Activated CD8-positive, alpha-beta T cell treated with anti-CD3 and anti-CD28 coated beads for 36 hours (primary cell): ENCODE data around the gene ACTR3C. TPM values are rescaled to one million over a fixed set of nuclear protein-coding genes. Genes with fewer than 3 reads are reported as not detected.

Experiments
- ATAC-seq: fragments of 200-7000 bp; cut with Tn5 transposase; one replicate; pipeline ENCODE4 v1.10.0; 2021; ENCODE audit warnings: mild to moderate bottlenecking, moderate library complexity
- CTCF ChIA-PET: fragments of 350-600 bp; sonication (Branson Sonifier 250); formaldehyde crosslinking; loops from one replicate; lab custom pipeline; 2021; ENCODE audit warnings: antibody characterized with exemption; lab: Charles Lee
- POLR2A ChIA-PET: fragments of 350-600 bp; sonication (Branson Sonifier 250); formaldehyde crosslinking; loops from one replicate; lab custom pipeline; 2021; ENCODE audit warnings: antibody characterized with exemption; lab: Charles Lee
- DNase-seq: peaks from one replicate; pipeline ENCODE4 v3.0.0-alpha.2; 2020
- H3K27ac Mint-ChIP-seq: one replicate; pipeline ENCODE4 v1.8.0; 2021; ENCODE audit warnings: mild to moderate bottlenecking, mixed read lengths
- H3K27me3 Mint-ChIP-seq: one replicate; pipeline ENCODE4 v1.8.0; 2021; ENCODE audit warnings: mixed read lengths
- H3K36me3 Mint-ChIP-seq: one replicate; pipeline ENCODE4 v1.8.0; 2021; ENCODE audit warnings: low read depth, mixed read lengths
- H3K4me1 Mint-ChIP-seq: one replicate; pipeline ENCODE4 v1.8.0; 2021; ENCODE audit warnings: low read depth, mixed read lengths
- H3K4me3 Mint-ChIP-seq: one replicate; pipeline ENCODE4 v1.8.0; 2021; ENCODE audit warnings: mild to moderate bottlenecking, moderate library complexity, mixed read lengths
- H3K9me3 Mint-ChIP-seq: one replicate; pipeline ENCODE4 v1.8.0; 2021; ENCODE audit warnings: mixed read lengths
- CTCF ChIP-seq: fragments of 200-600 bp; IDR thresholded peaks from one replicate; pipeline ENCODE4 v1.8.0; 2022; ENCODE audit warnings: antibody characterized with exemption, mild to moderate bottlenecking
- intact Hi-C: fragments of 100-400 bp; cut with micrococcal nuclease; formaldehyde crosslinking; loops from one replicate; pipeline ENCODE4 v1.10.0; 2022
- total RNA-seq, 2 experiments: library from RNA; stranded (reverse); gene quantifications; one replicate each; pipeline ENCODE4 v1.2.3, GENCODE V29; 2021

ACTR3C gene
- total RNA-seq, 2 experiments from 2014 or later: 2.6 to 2.9 TPM

- intact Hi-C loops: no loop called here
- no peak within 1 kb of the TSS for H3K27ac Mint-ChIP-seq
- ChIA-PET CTCF (no interaction called here), POLR2A (no interaction called here)
- H3K9me3 Mint-ChIP-seq: no peaks in the 10 kb centered on the region
- H3K27me3 Mint-ChIP-seq: peaks cover 18% of the 10 kb centered on the region
- DNase-seq: no peak
- no peak for TF ChIP-seq CTCF
- no peak for ATAC-seq
- peaks cover 12% of the 10 kb centered on the region for H3K4me1 Mint-ChIP-seq
- H3K4me3 Mint-ChIP-seq: no peak within 1 kb of the TSS
- H3K36me3 Mint-ChIP-seq: peaks cover 3% of the 10 kb centered on the region
Observed at GRCh38 chr7:150341263-150342120, 18.1 kb upstream of the ACTR3C start, which contains the start of gene RARRES2. RARRES2 (minus strand) TSS chr7:150341629; CDS start chr7:150340609, 1,020 bp downstream.

- Mint-ChIP-seq H3K27ac (no peak overlapping the region), H3K4me1 (peaks cover 12% of the 10 kb centered on the region), H3K27me3 (peaks cover 15% of the 10 kb centered on the region), H3K36me3 (peaks cover 3% of the 10 kb centered on the region), H3K9me3 (no peaks in the 10 kb centered on the region), H3K4me3 (no peak overlapping the region)
- ChIA-PET POLR2A (interaction anchor here (1.8 kb wide), 1 partner anchor 17 kb away, joined by 6 read pairs; the partner anchor contains the start of genes ACTR3C and LRRC61), CTCF (no interaction called here)
- no peak for TF ChIP-seq CTCF
- intact Hi-C loops: no loop called here
- DNase-seq: no peak
- no peak for ATAC-seq
Observed at GRCh38 chr7:150340875-150341262, 17.5 kb upstream of the ACTR3C start.

- ChIA-PET POLR2A (interaction anchor here (1.8 kb wide), 1 partner anchor 17 kb away, joined by 6 read pairs; the partner anchor contains the start of genes ACTR3C and LRRC61), CTCF (no interaction called here)
- DNase-seq (peak; percentile 58), ATAC-seq (peak; percentile 71)
- intact Hi-C loops: no loop called here
- Mint-ChIP-seq H3K27ac (no peak overlapping the region), H3K4me3 (no peak overlapping the region), H3K27me3 (peaks cover 15% of the 10 kb centered on the region), H3K4me1 (peaks cover 12% of the 10 kb centered on the region), H3K36me3 (peaks cover 3% of the 10 kb centered on the region), H3K9me3 (no peaks in the 10 kb centered on the region)
- no peak for TF ChIP-seq CTCF
Observed at GRCh38 chr7:150340024-150340749, 16.8 kb upstream of the ACTR3C start.

DNA sequence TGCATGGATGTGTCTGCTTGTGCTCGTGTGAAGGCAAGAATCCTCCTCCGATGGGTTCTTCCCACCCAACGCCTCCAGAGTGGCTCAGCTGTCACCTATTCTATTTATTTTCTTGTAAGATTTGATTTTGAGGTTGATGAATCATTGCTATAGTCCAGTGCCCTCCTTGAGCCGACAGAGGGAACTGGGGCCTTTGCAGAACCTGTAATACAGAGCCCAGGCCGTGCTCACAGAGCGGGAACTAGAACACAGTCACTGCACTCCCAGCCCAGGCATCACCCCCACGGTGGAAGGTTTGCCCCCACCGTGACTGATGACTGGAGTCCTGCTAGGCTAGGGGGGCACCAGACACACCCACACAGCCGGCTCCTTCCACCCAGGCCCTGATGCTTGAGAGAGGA is 16.1 kb upstream of the ACTR3C start:
- Mint-ChIP-seq H3K4me1 (peaks cover 12% of the 10 kb centered on the region), H3K9me3 (no peaks in the 10 kb centered on the region), H3K27ac (no peak overlapping the region), H3K27me3 (peaks cover 15% of the 10 kb centered on the region), H3K36me3 (peaks cover 3% of the 10 kb centered on the region), H3K4me3 (no peak overlapping the region)
- DNase-seq: no peak
- peak; percentile 15 for ATAC-seq
- intact Hi-C loops: no loop called here
- CTCF ChIA-PET: no interaction called here
- no peak for TF ChIP-seq CTCF
- POLR2A ChIA-PET: interaction anchor here (1.8 kb wide), 1 partner anchor 16 kb away, joined by 6 read pairs; the partner anchor contains the start of genes ACTR3C and LRRC61
